HL-60 (cell line): ENCODE results near the gene ZSCAN22.

Source experiments
- CTCF ChIP-seq: IDR thresholded peaks from one replicate; pipeline ENCODE4 v1.5.1; 2011; ENCODE audit warnings: low read length, control low read depth, inconsistent platforms; ENCODE audit not compliant: insufficient read depth
- REST ChIP-seq: IDR thresholded peaks from 2 replicates; pipeline ENCODE4 v1.6.1; 2012; ENCODE audit warnings: low read depth; ENCODE audit not compliant: insufficient replicate concordance
- SPI1 ChIP-seq: IDR thresholded peaks from 2 replicates; pipeline ENCODE4 v1.6.1; 2012; ENCODE audit warnings: low read depth, mild to moderate bottlenecking, borderline replicate concordance

- TF ChIP-seq CTCF (no peak), REST (no peak), SPI1 (no peak)
Measured at GRCh38 chr19:58350871-58351557, 24.2 kb downstream of the ZSCAN22 start.
